ENCODE results near the gene SIDT2.
"Not testable (repeated sequence)": the region's sequence is repeated elsewhere in the genome, so short reads cannot be mapped to it uniquely, and the experiment has no call there.

Gene SIDT2

DNA sequence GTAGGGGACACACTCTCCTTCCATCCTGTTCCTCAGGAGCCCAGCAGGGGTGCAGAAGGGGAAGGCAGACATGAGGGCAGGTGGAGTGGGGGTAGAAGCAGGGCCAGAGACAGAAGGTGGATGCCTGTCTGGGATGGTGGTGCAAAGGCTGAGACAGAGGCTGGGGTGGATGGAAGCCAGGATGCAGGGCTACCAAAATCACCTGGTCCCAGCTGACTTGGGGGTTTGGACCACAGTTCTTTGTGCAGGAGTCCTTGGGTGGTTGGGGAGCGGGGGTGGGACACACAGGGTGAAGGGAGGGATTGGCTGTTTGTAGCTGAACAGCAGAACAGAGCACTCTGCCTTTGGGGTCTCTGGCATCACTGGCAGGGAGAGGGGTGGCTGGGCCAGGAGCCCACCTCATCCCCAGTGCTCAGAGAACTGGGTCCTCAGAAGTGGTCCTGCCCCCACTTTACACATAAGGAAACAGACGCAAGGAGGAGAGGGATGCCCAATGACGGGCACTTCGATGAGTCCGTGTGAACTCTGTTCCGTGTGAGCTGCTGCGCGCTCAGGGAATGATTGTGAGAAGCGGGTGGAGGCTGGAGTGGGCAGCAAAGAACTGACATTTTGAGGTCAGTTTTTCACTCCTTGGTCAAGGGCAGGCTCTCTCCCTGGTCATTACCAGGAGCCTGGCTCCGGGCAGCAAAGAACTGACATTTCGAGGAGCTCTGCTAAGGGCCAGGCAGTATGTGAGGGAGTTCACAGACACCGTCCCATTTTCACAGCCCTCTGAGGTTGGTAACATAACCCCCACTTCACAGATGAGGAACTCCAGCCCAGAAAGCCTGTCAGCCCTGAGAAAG lies 22.5 kb downstream of the SIDT2 start:
- H3K36me3 ChIP-seq (ENCODE audit: insufficient read depth, insufficient read length, low read length), result peaks cover 75% of the 10 kb centered on the region
- no peak overlapping the region for H3K9ac ChIP-seq (ENCODE audit: insufficient read length, low read depth)
- H3K9me3 ChIP-seq (ENCODE audit: insufficient read depth, low read length), result no peaks in the 10 kb centered on the region
- H3K4me1 ChIP-seq (ENCODE audit: insufficient read depth, insufficient read length), result peaks cover 10% of the 10 kb centered on the region
- H3K27me3 ChIP-seq (ENCODE audit: insufficient read depth, insufficient read length), result no peaks in the 10 kb centered on the region
- no peak overlapping the region for H3K4me3 ChIP-seq (ENCODE audit: insufficient read length, low read depth)
- DNase-seq (ENCODE audit: low read depth, low spot score), result no peak
- no peak for TF ChIP-seq SUZ12 (IDR thresholded peaks at IDR 0.05; ENCODE audit: extremely low read depth, insufficient read depth, insufficient read length)
- no peak for TF ChIP-seq YY1 (IDR thresholded peaks at IDR 0.05; ENCODE audit: insufficient read depth, insufficient read length)
- TF ChIP-seq ZNF274 (IDR thresholded peaks at IDR 0.05; ENCODE audit: low read depth, low read length), result no peak

GRCh38 chr11:117201658-117202305 lies 23.2 kb downstream of the SIDT2 start:
- TF ChIP-seq SUZ12 (IDR thresholded peaks at IDR 0.05; ENCODE audit: extremely low read depth, insufficient read depth, insufficient read length) (no peak), ZNF274 (IDR thresholded peaks at IDR 0.05; ENCODE audit: low read depth, low read length) (no peak), YY1 (IDR thresholded peaks at IDR 0.05; ENCODE audit: insufficient read depth, insufficient read length) (no peak)
- no peak overlapping the region for H3K4me3 ChIP-seq (ENCODE audit: insufficient read length, low read depth)

DNA sequence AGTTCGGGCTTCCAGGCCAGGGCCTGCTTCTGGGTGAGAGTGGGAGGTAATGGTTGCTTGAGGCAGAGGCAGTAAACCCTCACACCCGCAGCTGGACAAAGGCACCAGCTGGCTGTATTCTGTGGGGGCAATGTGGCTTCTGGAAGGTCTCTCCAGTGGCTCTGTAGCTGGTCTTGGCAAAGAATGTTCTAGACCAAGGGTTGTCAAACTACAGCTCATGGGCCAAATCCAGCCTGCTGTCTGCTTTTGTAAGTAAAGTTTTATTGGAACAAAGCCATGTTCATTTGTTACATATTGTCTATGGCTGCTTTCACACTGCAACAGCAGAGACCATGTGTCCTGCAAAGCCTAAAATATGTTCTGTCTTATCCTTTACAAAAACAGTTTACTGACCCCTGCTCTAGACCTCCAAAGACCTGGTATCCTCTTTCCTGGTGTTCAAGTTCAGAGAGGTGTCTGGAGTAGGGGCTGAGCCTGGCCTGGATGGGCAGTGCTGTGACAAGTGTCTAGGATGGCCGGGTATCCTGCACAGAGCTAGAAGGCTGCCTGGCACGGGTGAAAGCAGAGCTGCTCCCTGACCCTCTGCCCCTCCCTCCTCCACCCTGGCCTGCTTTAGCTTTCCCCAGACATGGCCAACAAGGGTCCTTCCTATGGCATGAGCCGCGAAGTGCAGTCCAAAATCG lies 24.0 kb downstream of the SIDT2 start:
- TF ChIP-seq ZNF274 (IDR thresholded peaks at IDR 0.05; ENCODE audit: low read depth, low read length), result no peak
- no peak for TF ChIP-seq SUZ12 (IDR thresholded peaks at IDR 0.05; ENCODE audit: extremely low read depth, insufficient read depth, insufficient read length)
- no peak for TF ChIP-seq YY1 (IDR thresholded peaks at IDR 0.05; ENCODE audit: insufficient read depth, insufficient read length)
- H3K36me3 ChIP-seq (ENCODE audit: insufficient read depth, insufficient read length, low read length), result peaks cover 62% of the 10 kb centered on the region
- H3K9ac ChIP-seq (ENCODE audit: insufficient read length, low read depth), result no peak overlapping the region
- H3K4me1 ChIP-seq (ENCODE audit: insufficient read depth, insufficient read length), result peaks cover 10% of the 10 kb centered on the region
- H3K4me3 ChIP-seq (ENCODE audit: insufficient read length, low read depth), result no peak overlapping the region
- H3K9me3 ChIP-seq (ENCODE audit: insufficient read depth, low read length), result no peaks in the 10 kb centered on the region
- no peak for DNase-seq (ENCODE audit: low read depth, low spot score)
- H3K27me3 ChIP-seq (ENCODE audit: insufficient read depth, insufficient read length), result no peaks in the 10 kb centered on the region

More at GRCh38 chr11:117201658-117202305, 23.2 kb downstream of the SIDT2 start:
- Histone ChIP-seq H3K4me1 (ENCODE audit: insufficient read depth, insufficient read length) (peaks cover 10% of the 10 kb centered on the region), H3K9me3 (ENCODE audit: insufficient read depth, low read length) (no peaks in the 10 kb centered on the region), H3K9ac (ENCODE audit: insufficient read length, low read depth) (no peak overlapping the region), H3K36me3 (ENCODE audit: insufficient read depth, insufficient read length, low read length) (peaks cover 70% of the 10 kb centered on the region), H3K27me3 (ENCODE audit: insufficient read depth, insufficient read length) (no peaks in the 10 kb centered on the region)
- no peak for DNase-seq (ENCODE audit: low read depth, low spot score)

DNA sequence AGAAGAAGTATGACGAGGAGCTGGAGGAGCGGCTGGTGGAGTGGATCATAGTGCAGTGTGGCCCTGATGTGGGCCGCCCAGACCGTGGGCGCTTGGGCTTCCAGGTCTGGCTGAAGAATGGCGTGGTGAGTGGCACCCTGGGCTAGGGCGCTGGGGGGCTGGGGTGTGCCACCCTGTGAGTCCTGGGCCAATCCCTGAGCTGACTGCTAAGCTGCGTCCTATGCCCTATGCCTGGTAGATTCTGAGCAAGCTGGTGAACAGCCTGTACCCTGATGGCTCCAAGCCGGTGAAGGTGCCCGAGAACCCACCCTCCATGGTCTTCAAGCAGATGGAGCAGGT lies 24.5 kb downstream of the SIDT2 start:
- H3K4me1 ChIP-seq (ENCODE audit: insufficient read depth, insufficient read length), result peaks cover 10% of the 10 kb centered on the region
- peaks cover 59% of the 10 kb centered on the region for H3K36me3 ChIP-seq (ENCODE audit: insufficient read depth, insufficient read length, low read length)
- H3K4me3 ChIP-seq (ENCODE audit: insufficient read length, low read depth), result no peak overlapping the region
- no peaks in the 10 kb centered on the region for H3K27me3 ChIP-seq (ENCODE audit: insufficient read depth, insufficient read length)
- DNase-seq (ENCODE audit: low read depth, low spot score), result no peak
- H3K9ac ChIP-seq (ENCODE audit: insufficient read length, low read depth), result no peak overlapping the region
- H3K9me3 ChIP-seq (ENCODE audit: insufficient read depth, low read length), result no peaks in the 10 kb centered on the region
- TF ChIP-seq SUZ12 (IDR thresholded peaks at IDR 0.05; ENCODE audit: extremely low read depth, insufficient read depth, insufficient read length), result no peak
- no peak for TF ChIP-seq YY1 (IDR thresholded peaks at IDR 0.05; ENCODE audit: insufficient read depth, insufficient read length)
- no peak for TF ChIP-seq ZNF274 (IDR thresholded peaks at IDR 0.05; ENCODE audit: low read depth, low read length)

DNA sequence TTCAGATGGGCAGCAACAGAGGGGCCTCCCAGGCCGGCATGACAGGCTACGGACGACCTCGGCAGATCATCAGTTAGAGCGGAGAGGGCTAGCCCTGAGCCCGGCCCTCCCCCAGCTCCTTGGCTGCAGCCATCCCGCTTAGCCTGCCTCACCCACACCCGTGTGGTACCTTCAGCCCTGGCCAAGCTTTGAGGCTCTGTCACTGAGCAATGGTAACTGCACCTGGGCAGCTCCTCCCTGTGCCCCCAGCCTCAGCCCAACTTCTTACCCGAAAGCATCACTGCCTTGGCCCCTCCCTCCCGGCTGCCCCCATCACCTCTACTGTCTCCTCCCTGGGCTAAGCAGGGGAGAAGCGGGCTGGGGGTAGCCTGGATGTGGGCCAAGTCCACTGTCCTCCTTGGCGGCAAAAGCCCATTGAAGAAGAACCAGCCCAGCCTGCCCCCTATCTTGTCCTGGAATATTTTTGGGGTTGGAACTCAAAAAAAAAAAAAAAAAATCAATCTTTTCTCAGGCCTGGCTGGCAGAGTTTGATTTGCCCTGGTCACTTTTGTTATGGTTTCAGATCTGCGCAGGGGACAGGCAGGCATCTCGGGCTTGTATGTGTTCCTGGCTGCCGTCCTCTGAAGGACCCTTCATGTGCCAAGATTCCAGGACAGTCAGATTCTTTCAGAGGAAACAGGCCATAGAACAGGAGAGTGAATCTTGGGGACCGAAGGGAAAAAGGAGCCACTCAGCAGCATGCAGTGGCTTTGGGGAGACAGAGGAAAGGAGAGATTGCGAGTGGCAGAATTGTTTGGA lies 25.9 kb downstream of the SIDT2 start:
- peaks cover 59% of the 10 kb centered on the region for H3K36me3 ChIP-seq (ENCODE audit: insufficient read depth, insufficient read length, low read length)
- TF ChIP-seq YY1 (IDR thresholded peaks at IDR 0.05; ENCODE audit: insufficient read depth, insufficient read length), result no peak
- no peak for TF ChIP-seq SUZ12 (IDR thresholded peaks at IDR 0.05; ENCODE audit: extremely low read depth, insufficient read depth, insufficient read length)
- TF ChIP-seq ZNF274 (IDR thresholded peaks at IDR 0.05; ENCODE audit: low read depth, low read length), result no peak
- no peak overlapping the region for H3K4me3 ChIP-seq (ENCODE audit: insufficient read length, low read depth)
- peaks cover 6% of the 10 kb centered on the region for H3K4me1 ChIP-seq (ENCODE audit: insufficient read depth, insufficient read length)
- H3K27me3 ChIP-seq (ENCODE audit: insufficient read depth, insufficient read length), result no peaks in the 10 kb centered on the region
- DNase-seq (ENCODE audit: low read depth, low spot score), result no peak
- H3K9me3 ChIP-seq (ENCODE audit: insufficient read depth, low read length), result no peaks in the 10 kb centered on the region
- H3K9ac ChIP-seq (ENCODE audit: insufficient read length, low read depth), result no peak overlapping the region

DNA sequence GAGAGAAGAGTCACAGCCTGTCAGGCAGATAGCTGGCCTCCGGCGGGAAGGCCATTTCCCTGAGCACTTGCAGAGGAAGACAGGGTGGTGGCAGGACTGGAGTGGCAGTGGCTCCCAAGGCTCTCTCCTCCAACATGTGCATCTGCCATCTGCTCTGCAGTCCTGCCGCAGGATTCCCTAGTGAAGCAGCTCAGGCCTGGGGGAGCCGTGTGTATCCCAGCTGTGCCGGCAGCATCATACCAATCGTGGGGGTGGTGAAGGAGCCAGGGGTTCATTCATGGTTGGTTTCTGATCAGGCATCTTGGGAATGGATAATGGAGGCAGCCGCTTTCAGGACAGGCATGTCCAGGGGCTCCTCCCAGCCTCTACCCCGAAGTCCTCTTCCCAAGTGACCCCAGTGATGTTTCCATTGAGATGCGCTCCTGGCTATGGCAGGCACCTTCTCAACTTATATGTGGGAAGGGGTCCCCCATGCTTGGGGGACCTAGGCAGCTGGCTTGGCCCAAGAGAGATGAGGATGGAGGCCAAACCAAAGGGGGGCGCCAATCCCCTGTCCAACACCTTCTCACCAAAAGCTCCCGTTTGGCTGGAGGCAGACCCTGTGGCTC lies 26.8 kb downstream of the SIDT2 start:
- no peaks in the 10 kb centered on the region for H3K9me3 ChIP-seq (ENCODE audit: insufficient read depth, low read length)

DNA sequence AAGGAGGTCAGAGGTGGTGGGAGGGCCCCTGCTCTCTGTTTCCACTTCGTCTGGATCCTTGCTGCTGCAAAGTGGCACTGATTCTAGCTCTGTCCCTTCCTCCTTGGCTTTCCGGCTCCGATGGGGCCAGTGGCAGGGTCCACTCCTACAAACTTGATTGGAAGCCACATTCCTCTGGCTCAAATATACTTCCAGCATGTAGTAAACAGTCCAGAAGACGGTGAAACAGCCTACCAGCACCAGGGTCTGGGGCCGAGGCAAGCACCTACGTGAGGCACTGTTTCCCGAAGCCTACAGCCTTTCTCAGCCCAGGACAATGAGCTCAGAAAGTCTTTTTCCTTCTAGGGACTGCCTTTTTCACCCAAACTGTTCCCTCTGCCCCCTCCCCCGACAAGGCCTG lies 27.6 kb downstream of the SIDT2 start:
- H3K4me1 ChIP-seq (ENCODE audit: insufficient read depth, insufficient read length); DNase-seq (ENCODE audit: low read depth, low spot score); H3K9ac ChIP-seq (ENCODE audit: insufficient read length, low read depth); H3K27me3 ChIP-seq (ENCODE audit: insufficient read depth, insufficient read length); H3K9me3 ChIP-seq (ENCODE audit: insufficient read depth, low read length); H3K4me3 ChIP-seq (ENCODE audit: insufficient read length, low read depth): not testable (repeated sequence)
- peaks cover 47% of the 10 kb centered on the region for H3K36me3 ChIP-seq (ENCODE audit: insufficient read depth, insufficient read length, low read length)

More for the DNA sequence above, 26.8 kb downstream of the SIDT2 start:
- Histone ChIP-seq H3K27me3 (ENCODE audit: insufficient read depth, insufficient read length) (no peaks in the 10 kb centered on the region), H3K9ac (ENCODE audit: insufficient read length, low read depth) (no peak overlapping the region), H3K4me3 (ENCODE audit: insufficient read length, low read depth) (no peak overlapping the region), H3K4me1 (ENCODE audit: insufficient read depth, insufficient read length) (peaks cover 4% of the 10 kb centered on the region), H3K36me3 (ENCODE audit: insufficient read depth, insufficient read length, low read length) (peaks cover 55% of the 10 kb centered on the region)
- DNase-seq (ENCODE audit: low read depth, low spot score), result no peak
- TF ChIP-seq SUZ12 (IDR thresholded peaks at IDR 0.05; ENCODE audit: extremely low read depth, insufficient read depth, insufficient read length), result no peak
- no peak for TF ChIP-seq ZNF274 (IDR thresholded peaks at IDR 0.05; ENCODE audit: low read depth, low read length)
- no peak for TF ChIP-seq YY1 (IDR thresholded peaks at IDR 0.05; ENCODE audit: insufficient read depth, insufficient read length)

- H3K9ac ChIP-seq (ENCODE audit: insufficient read length, low read depth); H3K9me3 ChIP-seq (ENCODE audit: insufficient read depth, low read length); H3K27me3 ChIP-seq (ENCODE audit: insufficient read depth, insufficient read length); H3K4me3 ChIP-seq (ENCODE audit: insufficient read length, low read depth); H3K4me1 ChIP-seq (ENCODE audit: insufficient read depth, insufficient read length); DNase-seq (ENCODE audit: low read depth, low spot score): not testable (repeated sequence)
- peaks cover 40% of the 10 kb centered on the region for H3K36me3 ChIP-seq (ENCODE audit: insufficient read depth, insufficient read length, low read length)
Observed at GRCh38 chr11:117206859-117207258, 28.3 kb downstream of the SIDT2 start.

- not testable (repeated sequence) for H3K9me3 ChIP-seq (ENCODE audit: insufficient read depth, low read length); H3K9ac ChIP-seq (ENCODE audit: insufficient read length, low read depth); H3K4me3 ChIP-seq (ENCODE audit: insufficient read length, low read depth); H3K4me1 ChIP-seq (ENCODE audit: insufficient read depth, insufficient read length); DNase-seq (ENCODE audit: low read depth, low spot score); H3K27me3 ChIP-seq (ENCODE audit: insufficient read depth, insufficient read length)
- peaks cover 34% of the 10 kb centered on the region for H3K36me3 ChIP-seq (ENCODE audit: insufficient read depth, insufficient read length, low read length)
Observed at GRCh38 chr11:117207481-117207880, 28.9 kb downstream of the SIDT2 start.

Measured in NT2/D1 (cell line).